KBM-7 (cell line): ENCODE data around the gene TMEM106B.

Source experiments
- DNase-seq: peaks from one replicate; pipeline ENCODE4 v3.0.0-alpha.2; 2015
- in situ Hi-C: fragments of 300-500 bp; cut with MboI; formaldehyde crosslinking; loops from 2 replicates; pipeline ENCODE4 v1.14.3; 2020; ENCODE audit warnings: low sequenced_read_pairs, low pct_unique_long_range_greater_than_20kb, mixed read lengths

TMEM106B gene

GRCh38 chr7:12281038-12281437 is 69.9 kb downstream of the TMEM106B start:
- DNase-seq, result no peak
- in situ Hi-C loops, result no loop called here

GRCh38 chr7:12287901-12288300 is 76.8 kb downstream of the TMEM106B start:
- DNase-seq, result no peak
- in situ Hi-C loops, result no loop called here

GRCh38 chr7:12289996-12290395 is 78.9 kb downstream of the TMEM106B start:
- DNase-seq, result no peak
- in situ Hi-C loops, result no loop called here

- DNase-seq, result no peak
- in situ Hi-C loops, result no loop called here
Measured at GRCh38 chr7:12290761-12291160, 79.7 kb downstream of the TMEM106B start.

GRCh38 chr7:12291870-12292269 is 80.8 kb downstream of the TMEM106B start:
- no peak for DNase-seq
- in situ Hi-C loops, result no loop called here
